ENCODE results near the gene LRRC4C. TPM values are rescaled to one million over a fixed set of nuclear protein-coding genes. Genes with fewer than 3 reads are reported as not detected.

Gene LRRC4C
- polyA plus RNA-seq, 1 of the 3 experiments (the other 2 are of a cell fraction), result 0.16 TPM

GRCh38 chr11:41190437-41191082 is 268.9 kb downstream of the LRRC4C start:
- WGBS (ENCODE audit: low lambda C conversion rate), result 33% methylated on average over 14 of the region's 14 CpGs

GRCh38 chr11:41189701-41190436 is 269.6 kb downstream of the LRRC4C start:
- CTCF ChIA-PET, result interaction anchor here (2.1 kb wide), 1 partner anchor 11 kb away, joined by 7 read pairs; no protein-coding TSS in a partner anchor
- Histone ChIP-seq H3K9ac (no peak overlapping the region), H3K79me2 (ENCODE audit: insufficient read depth) (no peaks in the 10 kb centered on the region), H3K9me2 (no peaks in the 10 kb centered on the region), H2AFZ (ENCODE audit: low read depth) (no peak overlapping the region), H3K4me2 (no peak overlapping the region), H3K36me3 (replicated peaks in 1 of 2; ENCODE audit: control insufficient read depth in 1 of 2, insufficient read depth in 2 of 2, low read length in 1 of 2) (no peaks in the 10 kb centered on the region), H4K20me1 (ENCODE audit: insufficient read depth) (no peaks in the 10 kb centered on the region), H3K4me3 (ENCODE audit: low read depth in 2 of 2, low read length in 1 of 2) (no peak overlapping the region), H3K4me1 (ENCODE audit: control insufficient read depth in 1 of 2, insufficient read depth in 2 of 2, low read depth in 1 of 2, low read length in 1 of 2) (no peaks in the 10 kb centered on the region), H3K27ac (ENCODE audit: low read depth in 2 of 2, low read length in 1 of 2) (no peak overlapping the region), H3K9me3 (no peaks in the 10 kb centered on the region; the same call in 1 of the 2 replicates), H3F3A (replicated peaks; ENCODE audit: insufficient read depth) (no peaks in the 10 kb centered on the region), H3K27me3 (ENCODE audit: insufficient read depth) (no peaks in the 10 kb centered on the region)
- POLR2A ChIA-PET, result no interaction called here
- no peak for DNase-seq
- no peak for TF ChIP-seq CTCF (IDR thresholded peaks at IDR 0.05)
- no peak for TF ChIP-seq RCOR1 (IDR thresholded peaks at IDR 0.05; ENCODE audit: low read length)
- no peak for TF ChIP-seq TEAD4 (IDR thresholded peaks at IDR 0.05; ENCODE audit: borderline replicate concordance, insufficient read depth)
- no peak for TF ChIP-seq PBX3 (IDR thresholded peaks at IDR 0.05)
- no peak for TF ChIP-seq MAX (IDR thresholded peaks at IDR 0.05; ENCODE audit: low read depth)
- no peak for TF ChIP-seq EZH2phosphoT487 (IDR thresholded peaks at IDR 0.05; ENCODE audit: borderline replicate concordance, low read depth)
- no peak for TF ChIP-seq RXRA (IDR thresholded peaks at IDR 0.05; ENCODE audit: borderline replicate concordance, low read depth)
- TF ChIP-seq YY1 (IDR thresholded peaks at IDR 0.05; ENCODE audit: low read depth), result no peak
- no peak for TF ChIP-seq REST (IDR thresholded peaks at IDR 0.05; ENCODE audit: low read depth, low read length)
- WGBS (ENCODE audit: low lambda C conversion rate), result 5% methylated on average over 4 of the region's 4 CpGs

More at GRCh38 chr11:41190437-41191082, 268.9 kb downstream of the LRRC4C start:
- Histone ChIP-seq H3K27ac (ENCODE audit: low read depth in 2 of 2, low read length in 1 of 2) (no peak overlapping the region), H2AFZ (ENCODE audit: low read depth) (no peak overlapping the region), H3K27me3 (ENCODE audit: insufficient read depth) (no peaks in the 10 kb centered on the region), H3K4me2 (no peak overlapping the region), H3K9me3 (no peaks in the 10 kb centered on the region; the same call in 1 of the 2 replicates), H4K20me1 (ENCODE audit: insufficient read depth) (no peaks in the 10 kb centered on the region), H3K79me2 (ENCODE audit: insufficient read depth) (no peaks in the 10 kb centered on the region), H3K9me2 (no peaks in the 10 kb centered on the region), H3K4me1 (ENCODE audit: control insufficient read depth in 1 of 2, insufficient read depth in 2 of 2, low read depth in 1 of 2, low read length in 1 of 2) (no peaks in the 10 kb centered on the region), H3K9ac (no peak overlapping the region), H3K36me3 (replicated peaks in 1 of 2; ENCODE audit: control insufficient read depth in 1 of 2, insufficient read depth in 2 of 2, low read length in 1 of 2) (no peaks in the 10 kb centered on the region), H3F3A (replicated peaks; ENCODE audit: insufficient read depth) (no peaks in the 10 kb centered on the region), H3K4me3 (ENCODE audit: low read depth in 2 of 2, low read length in 1 of 2) (no peak overlapping the region)
- ChIA-PET CTCF (interaction anchor here (2.1 kb wide), 1 partner anchor 10 kb away, joined by 7 read pairs; no protein-coding TSS in a partner anchor), POLR2A (no interaction called here)
- no peak for DNase-seq
- no peak for TF ChIP-seq RFX5 (IDR thresholded peaks at IDR 0.05; ENCODE audit: low read length)

All from SK-N-SH (cell line).